GM10266 (cell line): ENCODE data around the gene LSAMP.

Experiments
- DNase-seq: peaks from one replicate; pipeline ENCODE4 v3.0.0; 2012; ENCODE audit errors: extremely low spot score
- CTCF ChIP-seq: IDR thresholded peaks from 2 replicates; pipeline ENCODE4 v1.5.1; 2012; ENCODE audit warnings: mild to moderate bottlenecking, low read depth; ENCODE audit not compliant: control insufficient read depth, insufficient read depth; ENCODE audit errors: missing control alignments

The LSAMP gene

GRCh38 chr3:115999001-115999585 lies 446.2 kb downstream of the LSAMP start:
- DNase-seq, result no peak
- TF ChIP-seq CTCF, result no peak

GRCh38 chr3:115996420-115997108 lies 448.7 kb downstream of the LSAMP start:
- DNase-seq, result no peak
- no peak for TF ChIP-seq CTCF

- no peak for DNase-seq
- TF ChIP-seq CTCF, result no peak
Measured at GRCh38 chr3:115990669-115991068, 454.6 kb downstream of the LSAMP start.

- no peak for DNase-seq
- no peak for TF ChIP-seq CTCF
Measured at GRCh38 chr3:115989684-115990421, 455.4 kb downstream of the LSAMP start.

GRCh38 chr3:115986555-115987207 lies 458.6 kb downstream of the LSAMP start:
- DNase-seq, result no peak
- peak; percentile 26 for TF ChIP-seq CTCF

- no peak for TF ChIP-seq CTCF
- no peak for DNase-seq
Measured at GRCh38 chr3:115982629-115983028, 462.7 kb downstream of the LSAMP start.
